Peyer's patch (tissue), 4 donors: Measurements from ENCODE around the gene HDHD5. TPM values are rescaled to one million over a fixed set of nuclear protein-coding genes. Genes with fewer than 3 reads are reported as not detected.

Source experiments
- DNase-seq, 3 donors: peaks; one replicate each; pipeline ENCODE4 v3.0.0-alpha.2; 2017 to 2019
- H3K27ac ChIP-seq, 4 donors: fragments of 200-600 bp; sonication (generic); one replicate each; pipeline ENCODE4 v1.5.1; 2016 to 2019
- H3K27me3 ChIP-seq, 2 donors: fragments of 200-600 bp; sonication (generic); one replicate each; pipeline ENCODE4 v1.5.1; 2019
- H3K36me3 ChIP-seq, 3 donors: fragments of 200-600 bp; sonication (generic); one replicate each; pipeline ENCODE4 v1.5.1; 2016 to 2019
- H3K4me1 ChIP-seq, 4 donors: fragments of 200-600 bp; sonication (generic); one replicate each; pipeline ENCODE4 v1.5.1; 2016 to 2019
- H3K4me3 ChIP-seq, 4 donors: fragments of 200-600 bp; sonication (generic); 1 replicate in 3 of 4; 2 replicates in 1 of 4; pipeline ENCODE4 v1.5.1; 2016 to 2019; ENCODE audit warnings: mild to moderate bottlenecking in 1 of 4
- H3K9me3 ChIP-seq, 4 donors: fragments of 200-600 bp; sonication (generic); one replicate each; pipeline ENCODE4 v1.5.1; 2016 to 2019; ENCODE audit warnings: mild to moderate bottlenecking in 1 of 4
- CTCF ChIP-seq, 6 experiments: fragments of 450-650 bp in 4 of 6; fragments of 200-600 bp in 2 of 6; sonication (generic) in 1 of 6; IDR thresholded peaks; one replicate each; pipeline ENCODE4 v1.5.1; 2017 to 2019; ENCODE audit warnings: antibody characterized with exemption in 6 of 6, mild to moderate bottlenecking in 3 of 6, moderate library complexity in 1 of 6
- POLR2A ChIP-seq, 2 donors: fragments of 450-650 bp; IDR thresholded peaks; one replicate each; pipeline ENCODE4 v1.5.1; 2017; ENCODE audit warnings: antibody characterized with exemption in 2 of 2, mild to moderate bottlenecking in 2 of 2, moderate library complexity in 2 of 2
- total RNA-seq, 4 donors: library from RNA; depleted of rRNA; stranded (reverse); fragments of >200 nt; gene quantifications; one replicate each; pipeline ENCODE4 v1.1.0, GENCODE V29; 2016

The HDHD5 gene
- total RNA-seq, 4 donors from 2014 or later, result 15.7 to 42.0 (median 31.0) TPM

GRCh38 chr22:17096071-17096470 lies 63.0 kb downstream of the HDHD5 start:
- no peak overlapping the region for H3K4me3 ChIP-seq
- DNase-seq, result no peak
- H3K27me3 ChIP-seq, result no peaks in the 10 kb centered on the region
- no peak overlapping the region for H3K27ac ChIP-seq
- no peaks in the 10 kb centered on the region for H3K9me3 ChIP-seq
- peaks cover 0 to 6% (median 2%) of the 10 kb centered on the region in 4 donors for H3K4me1 ChIP-seq
- peaks cover 0 to 42% (median 0%) of the 10 kb centered on the region in 3 donors for H3K36me3 ChIP-seq
- TF ChIP-seq CTCF (IDR thresholded peaks at IDR 0.05) (no peak), POLR2A (IDR thresholded peaks at IDR 0.05) (no peak)

GRCh38 chr22:17095538-17095937 lies 63.5 kb downstream of the HDHD5 start:
- Histone ChIP-seq H3K27me3 (no peaks in the 10 kb centered on the region), H3K4me3 (no peak overlapping the region), H3K9me3 (no peaks in the 10 kb centered on the region), H3K36me3 (peaks cover 0 to 37% (median 0%) of the 10 kb centered on the region in 3 donors), H3K4me1 (peaks cover 0 to 6% (median 2%) of the 10 kb centered on the region in 4 donors), H3K27ac (no peak overlapping the region)
- TF ChIP-seq CTCF (IDR thresholded peaks at IDR 0.05), result no peak
- no peak for TF ChIP-seq POLR2A (IDR thresholded peaks at IDR 0.05)
- DNase-seq, result peak in 2 of 3 donors; percentile 7 to 38

GRCh38 chr22:17093081-17093480 lies 66.0 kb downstream of the HDHD5 start:
- no peak overlapping the region for H3K27ac ChIP-seq
- no peaks in the 10 kb centered on the region for H3K9me3 ChIP-seq
- H3K4me3 ChIP-seq, result no peak overlapping the region
- H3K4me1 ChIP-seq, result peaks cover 0 to 4% (median under 1%) of the 10 kb centered on the region in 4 donors
- peaks cover 0 to 12% (median 0%) of the 10 kb centered on the region in 3 donors for H3K36me3 ChIP-seq
- H3K27me3 ChIP-seq, result no peaks in the 10 kb centered on the region
- DNase-seq, result peak in 1 of 3 donors; percentile 3
- TF ChIP-seq POLR2A (IDR thresholded peaks at IDR 0.05), result no peak
- no peak for TF ChIP-seq CTCF (IDR thresholded peaks at IDR 0.05)

DNA sequence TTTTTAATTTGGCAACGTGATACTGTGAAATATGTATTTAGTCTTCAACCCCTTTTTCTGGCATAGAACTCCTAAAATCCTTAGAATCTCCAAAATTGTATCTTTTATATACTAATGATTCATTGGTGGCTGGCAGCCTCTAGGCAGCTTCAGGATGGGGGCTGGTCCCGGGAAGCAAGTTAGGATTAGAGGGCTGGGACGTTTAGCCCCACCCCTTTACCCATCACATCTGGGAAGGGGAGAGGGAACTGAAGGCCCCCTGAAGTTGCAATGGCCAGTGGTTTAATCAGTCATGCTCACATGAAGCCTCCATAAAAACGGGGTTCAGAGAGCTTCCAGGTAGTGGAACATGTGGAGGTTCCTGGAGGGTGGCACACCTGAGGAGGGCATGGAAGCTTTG lies 67.2 kb downstream of the HDHD5 start:
- H3K9me3 ChIP-seq, result no peaks in the 10 kb centered on the region
- peaks cover 0 to 11% (median 0%) of the 10 kb centered on the region in 4 donors for H3K4me1 ChIP-seq
- H3K27ac ChIP-seq, result no peak overlapping the region
- H3K36me3 ChIP-seq, result no peaks in the 10 kb centered on the region
- peak; percentile 5 to 21 (median 9) for DNase-seq
- no peak for TF ChIP-seq CTCF (IDR thresholded peaks at IDR 0.05)
- no peak for TF ChIP-seq POLR2A (IDR thresholded peaks at IDR 0.05)
- H3K27me3 ChIP-seq, result no peaks in the 10 kb centered on the region
- H3K4me3 ChIP-seq, result no peak overlapping the region

DNA sequence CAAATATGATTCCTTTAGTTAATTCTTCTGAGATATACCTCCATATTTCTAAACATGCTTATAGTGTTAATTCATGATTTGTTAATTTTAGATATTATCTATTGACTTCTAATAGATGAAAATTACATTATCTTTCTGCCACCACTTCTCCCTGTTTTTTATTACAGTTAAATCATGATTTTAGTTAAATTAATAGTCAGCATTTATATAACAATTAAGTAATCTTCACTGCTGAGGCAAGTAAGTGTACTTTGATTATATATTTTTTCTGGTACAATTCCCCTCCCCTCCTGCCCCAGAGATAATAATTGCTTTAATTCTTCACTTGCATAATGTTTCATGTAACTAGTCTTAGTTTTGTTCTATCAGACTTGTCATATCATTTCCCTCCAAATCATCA lies 68.5 kb downstream of the HDHD5 start:
- no peak overlapping the region for H3K27ac ChIP-seq
- H3K4me3 ChIP-seq, result no peak overlapping the region
- DNase-seq, result no peak
- TF ChIP-seq CTCF (IDR thresholded peaks at IDR 0.05) (no peak), POLR2A (IDR thresholded peaks at IDR 0.05) (no peak)
- no peaks in the 10 kb centered on the region for H3K27me3 ChIP-seq
- H3K4me1 ChIP-seq, result peaks cover 0 to 11% (median 3%) of the 10 kb centered on the region in 4 donors
- no peaks in the 10 kb centered on the region for H3K9me3 ChIP-seq
- no peaks in the 10 kb centered on the region for H3K36me3 ChIP-seq

Other genes with a start within 250 kb of the HDHD5 start
- not detected for gene GAB4, start 151.1 kb downstream of the HDHD5 start, total RNA-seq
- gene IL17RA, start 74.3 kb downstream of the HDHD5 start, total RNA-seq, result 10 to 100 TPM; 12.4 to 23.6 (median 18.3) TPM
- gene TMEM121B, start 37.9 kb downstream of the HDHD5 start, total RNA-seq, result under 1 TPM in 3 of 4 donors, not detected in 1; 0.18 to 0.76 (median 0.40) TPM
- gene ADA2, start 60.2 kb upstream of the HDHD5 start, total RNA-seq, result 10 to 100 TPM in 2 of 4 donors, 1 to 10 TPM in 2; 7.4 to 52.8 (median 14.2) TPM
- gene CECR2, start 210.2 kb upstream of the HDHD5 start, total RNA-seq, result 1 to 10 TPM in 1 of 4 donors, under 1 TPM in 3; 0.18 to 5.0 (median 0.69) TPM